Neural cell (in vitro differentiated cells): ENCODE measurements around the gene BZW2. TPM values are rescaled to one million over a fixed set of nuclear protein-coding genes. Genes with fewer than 3 reads are reported as not detected.

Experiments
- H2AFZ ChIP-seq: fragments of 200-600, 300-800 bp; sonication (generic), shearing (Covaris generic); 2 replicates; pipeline ENCODE4 v1.6.0; 2014; ENCODE audit warnings: low read depth, mild to moderate bottlenecking, antibody characterized with exemption, low read length, moderate library complexity
- H3F3A ChIP-seq: fragments of 200-600 bp; shearing (Covaris generic); 2 replicates; pipeline ENCODE4 v1.6.1; 2016; ENCODE audit warnings: mild to moderate bottlenecking, moderate library complexity, mixed read lengths, antibody characterized with exemption, low read length; ENCODE audit not compliant: insufficient read depth, poor library complexity, severe bottlenecking
- H3K27ac ChIP-seq: fragments of 200-600, 300-800 bp; sonication (generic), shearing (Covaris generic); 2 replicates; pipeline ENCODE4 v1.5.1; 2014; ENCODE audit warnings: mild to moderate bottlenecking, low read length, moderate library complexity
- H3K27me3 ChIP-seq: fragments of 300-800, 200-600 bp; sonication (generic), shearing (Covaris generic); 2 replicates; pipeline ENCODE4 v1.6.0; 2014; ENCODE audit warnings: mild to moderate bottlenecking, low read depth, low read length, moderate library complexity; ENCODE audit not compliant: insufficient read depth
- H3K36me3 ChIP-seq: fragments of 300-800, 200-600 bp; sonication (generic), shearing (Covaris generic); 2 replicates; pipeline ENCODE4 v1.5.1; 2014; ENCODE audit warnings: mild to moderate bottlenecking, antibody characterized with exemption, low read length, moderate library complexity; ENCODE audit not compliant: insufficient read depth
- H3K4me2 ChIP-seq: fragments of 300-800, 200-600 bp; sonication (generic), shearing (Covaris generic); 2 replicates; pipeline ENCODE4 v1.6.0; 2014; ENCODE audit warnings: mild to moderate bottlenecking, low read length
- H3K4me3 ChIP-seq: fragments of 300-800, 200-600 bp; sonication (generic), shearing (Covaris generic); 2 replicates; pipeline ENCODE4 v1.5.1; 2014; ENCODE audit warnings: mild to moderate bottlenecking, low read length, moderate library complexity
- H3K79me2 ChIP-seq: fragments of 200-600 bp; shearing (Covaris generic); replicated peaks from 2 replicates; pipeline ENCODE4 v1.6.0; 2014; ENCODE audit warnings: mild to moderate bottlenecking, low read length, moderate library complexity; ENCODE audit not compliant: insufficient read depth
- H3K9ac ChIP-seq: fragments of 300-800, 200-600 bp; sonication (generic), shearing (Covaris generic); 2 replicates; pipeline ENCODE4 v1.6.1; 2016; ENCODE audit warnings: mild to moderate bottlenecking, low read length, mixed read lengths
- H3K9me2 ChIP-seq: fragments of 200-600 bp; shearing (Covaris generic); 2 replicates; pipeline ENCODE4 v1.6.1; 2016; ENCODE audit warnings: mild to moderate bottlenecking, low read length, mixed read lengths; ENCODE audit not compliant: insufficient read depth
- H3K9me3 ChIP-seq: fragments of 200-600, 300-800 bp; sonication (generic), shearing (Covaris generic); 2 replicates; pipeline ENCODE4 v1.6.1; 2016; ENCODE audit warnings: mild to moderate bottlenecking, mixed run types, low read length, moderate library complexity, mixed read lengths
- H4K20me1 ChIP-seq: fragments of 200-600 bp; shearing (Covaris generic); 2 replicates; pipeline ENCODE4 v1.6.1; 2016; ENCODE audit warnings: mild to moderate bottlenecking, mixed run types; ENCODE audit not compliant: insufficient read depth
- CTCF ChIP-seq: fragments of 450-650 bp; IDR thresholded peaks from 2 replicates; pipeline ENCODE4 v1.5.1; 2014; ENCODE audit warnings: antibody characterized with exemption, mild to moderate bottlenecking, moderate library complexity; ENCODE audit not compliant: poor library complexity, severe bottlenecking
- EP300 ChIP-seq: fragments of 450-650 bp; conservative IDR thresholded peaks from 2 replicates; pipeline ENCODE4 v1.6.1; 2014; ENCODE audit warnings: antibody characterized with exemption, mild to moderate bottlenecking, moderate library complexity; ENCODE audit not compliant: poor library complexity, severe bottlenecking
- EZH2 ChIP-seq: fragments of 200-600, 300-800 bp; shearing (Covaris generic), sonication (generic); IDR thresholded peaks from 2 replicates; pipeline ENCODE4 v1.6.1; 2014; ENCODE audit warnings: antibody characterized with exemption, low read length, borderline replicate concordance, mild to moderate bottlenecking; ENCODE audit not compliant: insufficient read depth, poor library complexity, severe bottlenecking
- MXI1 ChIP-seq: fragments of 450-650 bp; conservative IDR thresholded peaks from 2 replicates; pipeline ENCODE4 v1.6.1; 2014; ENCODE audit warnings: antibody characterized with exemption, mild to moderate bottlenecking; ENCODE audit not compliant: poor library complexity, severe bottlenecking
- POLR2AphosphoS5 ChIP-seq: IDR thresholded peaks from 2 replicates; pipeline ENCODE4 v1.6.1; 2012
- RAD21 ChIP-seq: fragments of 450-650 bp; conservative IDR thresholded peaks from 2 replicates; pipeline ENCODE4 v1.6.1; 2014; ENCODE audit warnings: antibody characterized with exemption, mild to moderate bottlenecking, moderate library complexity
- REST ChIP-seq: IDR thresholded peaks from 2 replicates; pipeline ENCODE4 v1.6.1; 2012; ENCODE audit warnings: borderline replicate concordance
- SMC3 ChIP-seq: fragments of 450-650 bp; conservative IDR thresholded peaks from 2 replicates; pipeline ENCODE4 v1.6.1; 2014; ENCODE audit warnings: antibody characterized with exemption, mild to moderate bottlenecking, moderate library complexity; ENCODE audit not compliant: poor library complexity
- TAF1 ChIP-seq: IDR thresholded peaks from 2 replicates; pipeline ENCODE4 v1.6.1; 2012; ENCODE audit warnings: low read depth
- polyA plus RNA-seq: library from polyadenylated mRNA; depleted of rRNA; stranded (reverse); fragments of >200 nt; gene quantifications from 2 replicates; pipeline ENCODE4 v1.2.3, GENCODE V29; 2014

The BZW2 gene
- polyA plus RNA-seq, 1 donor from 2014 or later: 203 TPM

- Histone ChIP-seq H3K4me2 (no peak overlapping the region), H3K36me3 (peaks cover 36% of the 10 kb centered on the region), H2AFZ (no peak overlapping the region), H3F3A (no peaks in the 10 kb centered on the region), H3K27ac (no peak overlapping the region), H3K9me2 (no peaks in the 10 kb centered on the region), H3K9me3 (no peaks in the 10 kb centered on the region), H3K4me3 (no peak overlapping the region), H4K20me1 (no peaks in the 10 kb centered on the region), H3K9ac (no peak overlapping the region), H3K79me2 (no peaks in the 10 kb centered on the region), H3K27me3 (no peaks in the 10 kb centered on the region)
- peak; percentile 65 for TF ChIP-seq RAD21
- TF ChIP-seq SMC3: peak; percentile 64
- peak; percentile 68 for TF ChIP-seq CTCF
- TF ChIP-seq EP300: no peak
These were observed 49.7 kb downstream of the BZW2 start for GRCh38 chr7:16695621-16696237.

- H3K9me2 ChIP-seq: no peaks in the 10 kb centered on the region
- H4K20me1 ChIP-seq: no peaks in the 10 kb centered on the region
- H3K36me3 ChIP-seq: peaks cover 36% of the 10 kb centered on the region
- no peak overlapping the region for H3K27ac ChIP-seq
- H2AFZ ChIP-seq: no peak overlapping the region
- no peaks in the 10 kb centered on the region for H3K9me3 ChIP-seq
- TF ChIP-seq MXI1: no peak
- no peak for TF ChIP-seq TAF1
- no peak for TF ChIP-seq CTCF
- no peaks in the 10 kb centered on the region for H3K79me2 ChIP-seq
- H3K9ac ChIP-seq: no peak overlapping the region
- H3K4me2 ChIP-seq: no peak overlapping the region
- H3K4me3 ChIP-seq: no peak overlapping the region
- no peaks in the 10 kb centered on the region for H3K27me3 ChIP-seq
- H3F3A ChIP-seq: no peaks in the 10 kb centered on the region
These were observed 51.7 kb downstream of the BZW2 start for GRCh38 chr7:16697507-16698199.

GRCh38 chr7:16698200-16698905 lies 52.4 kb downstream of the BZW2 start:
- Histone ChIP-seq H3K9me3 (no peaks in the 10 kb centered on the region), H3K4me3 (no peak overlapping the region), H4K20me1 (no peaks in the 10 kb centered on the region), H3K9ac (no peak overlapping the region), H3K4me2 (no peak overlapping the region), H3K27ac (no peak overlapping the region), H3K36me3 (peaks cover 36% of the 10 kb centered on the region), H3F3A (no peaks in the 10 kb centered on the region), H3K79me2 (no peaks in the 10 kb centered on the region), H2AFZ (no peak overlapping the region), H3K27me3 (no peaks in the 10 kb centered on the region), H3K9me2 (no peaks in the 10 kb centered on the region)
- no peak for TF ChIP-seq EZH2
- no peak for TF ChIP-seq SMC3
- TF ChIP-seq REST: no peak
- no peak for TF ChIP-seq TAF1
- no peak for TF ChIP-seq RAD21
- no peak for TF ChIP-seq CTCF
- TF ChIP-seq MXI1: no peak
- TF ChIP-seq POLR2AphosphoS5: no peak
- TF ChIP-seq EP300: no peak
